Measurements from ENCODE around the gene ARHGEF10L.

Gene ARHGEF10L

GRCh38 chr1:17655922-17656321 lies 116.4 kb downstream of the ARHGEF10L start:
- no peaks in the 10 kb centered on the region for H3K36me3 ChIP-seq (ENCODE audit: low read length)
- no peak overlapping the region for H3K4me2 ChIP-seq (ENCODE audit: low read depth, low read length, poor library complexity, severe bottlenecking)
- H3K9me3 ChIP-seq (ENCODE audit: insufficient read depth, low read length): no peaks in the 10 kb centered on the region
- no peaks in the 10 kb centered on the region for H3K9me2 ChIP-seq (replicated peaks; ENCODE audit: insufficient read depth, low read length)
- TF ChIP-seq, protein P1, sequence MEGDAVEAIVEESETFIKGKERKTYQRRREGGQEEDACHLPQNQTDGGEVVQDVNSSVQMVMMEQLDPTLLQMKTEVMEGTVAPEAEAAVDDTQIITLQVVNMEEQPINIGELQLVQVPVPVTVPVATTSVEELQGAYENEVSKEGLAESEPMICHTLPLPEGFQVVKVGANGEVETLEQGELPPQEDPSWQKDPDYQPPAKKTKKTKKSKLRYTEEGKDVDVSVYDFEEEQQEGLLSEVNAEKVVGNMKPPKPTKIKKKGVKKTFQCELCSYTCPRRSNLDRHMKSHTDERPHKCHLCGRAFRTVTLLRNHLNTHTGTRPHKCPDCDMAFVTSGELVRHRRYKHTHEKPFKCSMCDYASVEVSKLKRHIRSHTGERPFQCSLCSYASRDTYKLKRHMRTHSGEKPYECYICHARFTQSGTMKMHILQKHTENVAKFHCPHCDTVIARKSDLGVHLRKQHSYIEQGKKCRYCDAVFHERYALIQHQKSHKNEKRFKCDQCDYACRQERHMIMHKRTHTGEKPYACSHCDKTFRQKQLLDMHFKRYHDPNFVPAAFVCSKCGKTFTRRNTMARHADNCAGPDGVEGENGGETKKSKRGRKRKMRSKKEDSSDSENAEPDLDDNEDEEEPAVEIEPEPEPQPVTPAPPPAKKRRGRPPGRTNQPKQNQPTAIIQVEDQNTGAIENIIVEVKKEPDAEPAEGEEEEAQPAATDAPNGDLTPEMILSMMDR (IDR thresholded peaks at IDR 0.05; ENCODE audit: insufficient read depth, low read length, poor library complexity, severe bottlenecking): no peak
- no peaks in the 10 kb centered on the region for H4K20me1 ChIP-seq (ENCODE audit: low read depth, low read length)
- no peak overlapping the region for H2AFZ ChIP-seq (ENCODE audit: low read depth, low read length, severe bottlenecking)
- H3K27me3 ChIP-seq (ENCODE audit: low read length): no peaks in the 10 kb centered on the region
- no peaks in the 10 kb centered on the region for H3F3A ChIP-seq (ENCODE audit: insufficient read depth)
- H3K27ac ChIP-seq (ENCODE audit: low read depth, low read length): no peak overlapping the region
- H3K9ac ChIP-seq (ENCODE audit: low read length): no peak overlapping the region
- no peaks in the 10 kb centered on the region for H3K79me2 ChIP-seq (ENCODE audit: insufficient read depth, low read length)
- no peak overlapping the region for H3K4me3 ChIP-seq (ENCODE audit: insufficient read depth, low read length, poor library complexity, severe bottlenecking)

- H3K9me2 ChIP-seq (replicated peaks; ENCODE audit: insufficient read depth, low read length): no peaks in the 10 kb centered on the region
- H3K4me2 ChIP-seq (ENCODE audit: low read depth, low read length, poor library complexity, severe bottlenecking): no peak overlapping the region
- H4K20me1 ChIP-seq (ENCODE audit: low read depth, low read length): no peaks in the 10 kb centered on the region
- no peak overlapping the region for H3K4me3 ChIP-seq (ENCODE audit: insufficient read depth, low read length, poor library complexity, severe bottlenecking)
- no peak for TF ChIP-seq EZH2phosphoT487 (conservative IDR thresholded peaks at IDR 0.05; ENCODE audit: low read length)
- TF ChIP-seq, protein P1 (IDR thresholded peaks at IDR 0.05; ENCODE audit: insufficient read depth, low read length, poor library complexity, severe bottlenecking): no peak
- no peaks in the 10 kb centered on the region for H3F3A ChIP-seq (ENCODE audit: insufficient read depth)
- no peak overlapping the region for H3K9ac ChIP-seq (ENCODE audit: low read length)
- no peaks in the 10 kb centered on the region for H3K27me3 ChIP-seq (ENCODE audit: low read length)
- H2AFZ ChIP-seq (ENCODE audit: low read depth, low read length, severe bottlenecking): no peak overlapping the region
- no peaks in the 10 kb centered on the region for H3K9me3 ChIP-seq (ENCODE audit: insufficient read depth, low read length)
- H3K27ac ChIP-seq (ENCODE audit: low read depth, low read length): no peak overlapping the region
- no peaks in the 10 kb centered on the region for H3K36me3 ChIP-seq (ENCODE audit: low read length)
- H3K79me2 ChIP-seq (ENCODE audit: insufficient read depth, low read length): no peaks in the 10 kb centered on the region
Measured at GRCh38 chr1:17657436-17657835, 117.9 kb downstream of the ARHGEF10L start.

DNA sequence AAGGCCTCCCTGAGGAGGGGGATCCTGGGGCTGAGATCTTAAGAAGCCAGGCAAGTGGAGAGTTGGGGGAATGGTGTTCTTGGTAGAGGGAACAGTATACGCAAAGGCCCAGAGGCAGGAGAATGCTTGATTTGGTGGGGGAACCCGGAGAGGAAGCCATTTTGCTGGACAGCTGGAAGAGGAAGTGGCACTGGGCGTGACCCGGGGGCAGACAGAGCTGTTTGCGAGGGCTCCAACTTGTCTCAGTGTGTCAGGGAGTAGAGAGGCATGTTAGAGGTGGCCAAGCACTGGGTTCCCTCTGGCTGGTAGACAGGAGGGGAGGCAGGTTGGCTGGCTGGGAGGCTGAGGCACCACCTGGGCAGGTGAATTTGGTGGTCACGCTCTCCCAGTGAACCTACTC lies 119.3 kb downstream of the ARHGEF10L start:
- Histone ChIP-seq H3K27me3 (ENCODE audit: low read length) (no peaks in the 10 kb centered on the region), H3K4me3 (ENCODE audit: insufficient read depth, low read length, poor library complexity, severe bottlenecking) (no peak overlapping the region), H3K79me2 (ENCODE audit: insufficient read depth, low read length) (no peaks in the 10 kb centered on the region), H2AFZ (ENCODE audit: low read depth, low read length, severe bottlenecking) (no peak overlapping the region), H3K4me2 (ENCODE audit: low read depth, low read length, poor library complexity, severe bottlenecking) (no peak overlapping the region), H3K9ac (ENCODE audit: low read length) (no peak overlapping the region), H3F3A (ENCODE audit: insufficient read depth) (no peaks in the 10 kb centered on the region), H3K27ac (ENCODE audit: low read depth, low read length) (no peak overlapping the region), H3K9me2 (replicated peaks; ENCODE audit: insufficient read depth, low read length) (no peaks in the 10 kb centered on the region), H4K20me1 (ENCODE audit: low read depth, low read length) (no peaks in the 10 kb centered on the region), H3K36me3 (ENCODE audit: low read length) (no peaks in the 10 kb centered on the region), H3K9me3 (ENCODE audit: insufficient read depth, low read length) (no peaks in the 10 kb centered on the region)
- no peak for TF ChIP-seq EZH2phosphoT487 (conservative IDR thresholded peaks at IDR 0.05; ENCODE audit: low read length)
- TF ChIP-seq, protein P1 (IDR thresholded peaks at IDR 0.05; ENCODE audit: insufficient read depth, low read length, poor library complexity, severe bottlenecking): no peak
